Measurements from ENCODE around the gene BTN1A1. TPM values are rescaled to one million over a fixed set of nuclear protein-coding genes. Genes with fewer than 3 reads are reported as not detected.
A peak's percentile ranks its signal among the peaks of the same experiment; 100 is the strongest.
"Not testable (repeated sequence)": the region's sequence is repeated elsewhere in the genome, so short reads cannot be mapped to it uniquely, and the experiment has no call there.

The BTN1A1 gene
- polyA plus RNA-seq (2014; cell fraction: cytosol; rRNA removed): 0.03 and 0.16 TPM in 2 replicates
- 0.17 TPM in 1 of 2 replicates, not detected in the other for polyA plus RNA-seq (2014; cell fraction: nucleus; rRNA removed)

DNA sequence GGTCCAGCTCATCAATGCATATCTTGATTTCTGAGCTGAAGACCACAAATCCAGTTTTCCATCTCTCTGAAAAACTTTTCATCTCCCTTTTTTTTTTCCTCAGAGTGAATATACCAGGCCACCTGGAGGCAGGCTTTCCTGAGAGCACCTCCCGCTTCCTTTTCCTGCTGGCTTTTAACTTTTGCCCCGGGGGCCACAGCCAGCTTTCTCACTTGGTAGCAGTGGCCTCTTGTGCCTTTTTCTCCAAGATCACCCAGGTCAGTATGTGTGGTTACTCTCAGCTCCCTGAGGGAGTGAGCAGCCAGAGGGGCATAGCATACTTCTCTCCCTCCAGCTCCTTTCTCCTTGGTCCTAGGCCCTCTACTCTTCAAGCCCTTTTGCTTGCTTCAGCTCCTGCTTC, at the start of gene BTN1A1:
TSS of gene BTN1A1 (plus strand) at position 202 of the 400 bp plus-strand sequence. CDS start 984 bp downstream, outside the sequence.
- DNase-seq (ENCODE audit: low spot score): no peak

GRCh38 chr6:26452631-26453235, 47.4 kb upstream of the BTN1A1 start:
- DNase-seq (ENCODE audit: low spot score): no peak

- DNase-seq (ENCODE audit: low spot score): no peak
Measured at GRCh38 chr6:26454631-26455030, 45.5 kb upstream of the BTN1A1 start.

- DNase-seq (ENCODE audit: low spot score): no peak
Measured at GRCh38 chr6:26455357-26455970, 44.6 kb upstream of the BTN1A1 start.

DNA sequence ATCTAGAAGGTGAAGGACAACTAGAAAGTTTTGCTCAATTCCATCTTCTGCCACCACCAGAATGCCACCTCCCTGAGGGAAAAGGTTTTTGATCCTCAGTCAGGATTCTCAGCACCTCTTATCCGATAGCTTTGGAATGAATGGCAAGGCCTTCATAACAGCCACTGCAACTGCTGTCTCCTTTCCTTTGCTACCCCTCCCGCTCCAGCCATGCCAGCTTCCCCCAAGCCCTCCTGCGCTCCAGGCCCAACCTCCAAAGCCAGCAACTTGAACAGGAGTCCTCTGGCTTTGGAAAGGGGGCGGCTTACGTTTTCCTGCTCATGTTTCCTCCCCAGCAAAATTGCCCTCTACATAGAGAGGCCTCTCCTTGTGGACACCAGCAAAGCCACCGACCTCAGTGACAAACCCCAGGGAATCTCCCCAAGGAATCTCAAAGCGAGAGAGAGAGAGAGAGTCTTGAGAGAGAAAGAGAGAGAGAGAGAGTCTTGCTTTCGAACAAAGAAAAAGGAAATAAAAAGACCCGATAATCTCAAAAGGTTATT, 42.8 kb upstream of the BTN1A1 start:
- no peak for DNase-seq (ENCODE audit: low spot score)

- DNase-seq (ENCODE audit: low spot score): peak; percentile 90
Measured at GRCh38 chr6:26457806-26458688, 42.1 kb upstream of the BTN1A1 start, which contains the start of gene BTN2A1. Gene BTN2A1 (plus strand): TSS chr6:26457955. CDS start chr6:26458637, 682 bp downstream.

DNA sequence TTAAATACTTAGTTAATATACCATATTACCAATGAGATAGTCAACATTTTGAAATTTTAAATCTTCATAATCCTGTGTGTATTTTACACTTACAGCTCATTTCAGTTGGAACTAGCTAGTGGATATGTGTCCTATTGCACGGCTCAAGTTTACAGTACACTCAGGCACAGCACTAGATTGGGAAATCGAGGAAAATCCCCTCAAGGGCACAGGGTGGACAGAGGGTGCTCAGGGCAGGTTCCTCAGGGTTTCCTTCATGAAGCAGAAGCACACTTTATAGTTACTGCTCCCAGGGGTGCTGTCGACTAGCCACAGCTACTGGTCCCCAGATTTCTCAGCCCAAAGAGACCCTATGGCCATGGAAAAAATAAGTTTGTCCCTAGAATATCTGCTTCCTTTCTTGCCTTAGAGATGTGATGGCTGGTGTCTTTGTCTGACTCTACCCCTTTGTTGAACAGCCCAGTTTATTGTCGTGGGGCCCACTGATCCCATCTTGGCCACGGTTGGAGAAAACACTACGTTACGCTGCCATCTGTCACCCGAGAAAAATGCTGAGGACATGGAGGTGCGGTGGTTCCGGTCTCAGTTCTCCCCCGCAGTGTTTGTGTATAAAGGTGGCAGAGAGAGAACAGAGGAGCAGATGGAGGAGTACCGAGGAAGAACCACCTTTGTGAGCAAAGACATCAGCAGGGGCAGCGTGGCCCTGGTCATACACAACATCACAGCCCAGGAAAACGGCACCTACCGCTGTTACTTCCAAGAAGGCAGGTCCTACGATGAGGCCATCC, 40.9 kb upstream of the BTN1A1 start:
- no peak for DNase-seq (ENCODE audit: low spot score)

DNA sequence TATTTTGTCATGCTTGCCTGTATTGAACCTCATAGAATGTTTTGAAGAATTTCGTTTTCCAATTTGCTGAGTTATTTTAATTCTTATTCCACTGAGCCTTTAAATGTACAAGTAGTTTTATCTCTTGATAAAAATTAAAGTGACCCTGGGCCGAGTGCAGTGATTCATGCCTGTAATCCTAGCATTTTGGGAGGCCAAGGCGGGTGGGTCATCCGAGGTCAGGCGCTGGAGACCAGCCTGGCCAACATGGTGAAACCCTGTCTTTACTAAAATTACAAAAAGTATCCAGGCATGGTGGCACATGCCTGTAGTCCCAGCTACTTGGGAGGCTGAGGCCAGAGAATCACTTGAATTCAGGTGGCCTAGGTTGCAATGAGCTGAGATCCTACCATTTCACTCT, 38.8 kb upstream of the BTN1A1 start:
- not testable (repeated sequence) for DNase-seq (ENCODE audit: low spot score)

GRCh38 chr6:26464014-26464413, 36.1 kb upstream of the BTN1A1 start:
- no peak for DNase-seq (ENCODE audit: low spot score)

DNA sequence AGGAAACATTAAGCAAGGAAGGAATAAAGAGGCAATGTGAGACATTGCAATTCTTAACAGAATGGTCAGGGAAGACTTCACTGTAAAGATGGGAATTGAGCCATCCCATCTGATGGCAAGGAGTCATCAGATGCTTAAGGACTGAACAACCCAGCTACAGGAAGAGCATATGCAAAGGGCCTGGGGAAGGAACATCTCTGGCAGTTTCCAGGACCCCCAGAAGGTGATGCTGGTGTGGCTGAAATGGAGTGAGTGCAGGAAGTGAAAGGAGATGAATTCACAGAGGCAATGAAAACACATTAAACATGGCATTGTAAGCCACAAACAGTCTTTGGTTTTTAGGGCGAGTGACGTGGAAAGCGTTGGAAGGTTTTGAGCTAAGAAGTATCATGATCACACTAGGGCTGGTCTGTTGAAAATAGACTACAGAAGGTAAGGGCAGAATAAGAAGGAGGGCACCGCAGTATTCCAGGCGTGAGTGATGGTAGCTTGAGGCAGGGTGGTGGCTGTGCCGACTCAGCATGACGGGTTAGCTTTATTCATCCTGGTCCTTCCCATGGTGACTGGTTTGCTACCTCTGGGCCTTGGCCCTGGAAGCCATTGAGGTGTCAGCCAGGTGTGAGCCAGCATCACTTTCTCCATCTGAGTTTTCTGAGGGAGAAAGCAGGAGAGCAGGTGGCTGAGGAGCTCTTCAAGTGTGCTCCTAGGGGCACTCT, 35.5 kb upstream of the BTN1A1 start:
- no peak for DNase-seq (ENCODE audit: low spot score)

GRCh38 chr6:26465776-26466175, 34.3 kb upstream of the BTN1A1 start:
- no peak for DNase-seq (ENCODE audit: low spot score)

DNA sequence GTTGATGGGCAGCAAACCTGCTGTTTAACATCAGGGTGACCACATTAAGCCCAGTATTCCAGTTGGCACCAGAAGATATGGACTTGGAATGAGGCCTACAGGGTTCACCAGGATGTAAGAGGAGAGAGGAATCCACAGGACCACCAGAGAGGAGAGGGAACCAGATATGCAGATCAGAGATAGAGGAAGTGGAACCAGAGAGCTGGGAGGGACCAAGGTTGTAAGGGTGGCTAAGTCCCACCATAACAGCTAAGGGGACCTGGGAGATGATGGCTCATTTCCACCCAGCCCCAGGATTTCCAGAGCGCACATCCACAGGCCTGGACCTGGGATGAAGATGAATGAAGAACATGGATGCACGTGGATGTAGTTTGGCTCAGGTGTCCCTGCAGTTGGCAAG, 31.3 kb upstream of the BTN1A1 start:
- DNase-seq (ENCODE audit: low spot score): no peak

GRCh38 chr6:26470643-26471042, 29.5 kb upstream of the BTN1A1 start:
- no peak for DNase-seq (ENCODE audit: low spot score)

- no peak for DNase-seq (ENCODE audit: low spot score)
Measured at GRCh38 chr6:26471970-26472369, 28.1 kb upstream of the BTN1A1 start.

GRCh38 chr6:26472549-26473290, 27.4 kb upstream of the BTN1A1 start:
- no peak for DNase-seq (ENCODE audit: low spot score)

DNA sequence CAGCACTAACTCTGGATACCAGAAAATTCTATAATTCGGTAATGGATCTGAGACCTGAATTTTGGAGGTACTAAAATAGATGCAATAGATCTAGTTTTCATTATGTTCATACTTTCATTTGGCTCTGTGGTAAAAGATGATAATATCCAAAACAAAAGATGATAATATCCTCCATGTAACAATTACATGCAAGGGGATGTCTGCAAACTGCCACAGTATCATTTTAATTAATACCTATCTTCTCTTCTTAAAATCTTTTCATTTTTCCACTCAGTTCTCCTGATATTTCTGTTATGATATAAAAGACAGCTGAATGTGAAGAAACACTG, 26.7 kb upstream of the BTN1A1 start:
- DNase-seq (ENCODE audit: low spot score): no peak

GRCh38 chr6:26473758-26474438, 26.2 kb upstream of the BTN1A1 start:
- DNase-seq (ENCODE audit: low spot score): peak; percentile 88

DNA sequence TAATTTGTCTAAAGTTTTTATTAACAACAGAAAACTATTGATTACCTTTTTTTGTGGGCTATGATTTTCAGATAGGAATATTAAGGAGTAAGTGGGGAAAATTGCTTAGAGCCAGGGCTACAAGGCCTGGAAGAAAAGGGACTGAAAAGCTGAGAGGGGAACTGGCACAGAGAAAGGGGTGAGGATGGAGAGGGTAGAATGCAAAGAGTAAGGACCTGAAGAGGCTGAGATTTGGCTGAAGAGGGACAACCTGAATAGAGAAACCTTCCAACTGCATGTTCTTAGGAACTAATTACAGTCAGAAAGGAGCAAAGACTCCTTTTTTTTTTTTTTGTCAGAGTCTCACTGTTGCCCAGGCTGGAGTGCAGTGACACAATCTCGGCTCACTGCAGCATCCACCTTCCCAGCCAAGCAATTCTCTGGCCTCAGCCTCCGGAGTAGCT, 25.6 kb upstream of the BTN1A1 start:
- DNase-seq (ENCODE audit: low spot score): no peak

Data from SK-N-DZ (cell line).